Vagina (tissue), 2 donors: ENCODE data around the gene ADRM1.

ENCODE experiments used
- CTCF ChIP-seq, 3 experiments: fragments of 450-650 bp in 2 of 3; fragments of 200-600 bp in 1 of 3; sonication (generic) in 1 of 3; IDR thresholded peaks; one replicate each; pipeline ENCODE4 v1.5.1; 2017 to 2019; ENCODE audit warnings: antibody characterized with exemption in 3 of 3, mild to moderate bottlenecking in 2 of 3, moderate library complexity in 2 of 3
- POLR2AphosphoS5 ChIP-seq, 2 donors: sonication (generic); formaldehyde crosslinking; IDR thresholded peaks; one replicate each; pipeline ENCODE4 v1.9.0; 2017; ENCODE audit warnings: antibody characterized with exemption in 2 of 2, mild to moderate bottlenecking in 2 of 2, low read depth in 1 of 2; ENCODE audit not compliant: insufficient read depth in 1 of 2

DNA sequence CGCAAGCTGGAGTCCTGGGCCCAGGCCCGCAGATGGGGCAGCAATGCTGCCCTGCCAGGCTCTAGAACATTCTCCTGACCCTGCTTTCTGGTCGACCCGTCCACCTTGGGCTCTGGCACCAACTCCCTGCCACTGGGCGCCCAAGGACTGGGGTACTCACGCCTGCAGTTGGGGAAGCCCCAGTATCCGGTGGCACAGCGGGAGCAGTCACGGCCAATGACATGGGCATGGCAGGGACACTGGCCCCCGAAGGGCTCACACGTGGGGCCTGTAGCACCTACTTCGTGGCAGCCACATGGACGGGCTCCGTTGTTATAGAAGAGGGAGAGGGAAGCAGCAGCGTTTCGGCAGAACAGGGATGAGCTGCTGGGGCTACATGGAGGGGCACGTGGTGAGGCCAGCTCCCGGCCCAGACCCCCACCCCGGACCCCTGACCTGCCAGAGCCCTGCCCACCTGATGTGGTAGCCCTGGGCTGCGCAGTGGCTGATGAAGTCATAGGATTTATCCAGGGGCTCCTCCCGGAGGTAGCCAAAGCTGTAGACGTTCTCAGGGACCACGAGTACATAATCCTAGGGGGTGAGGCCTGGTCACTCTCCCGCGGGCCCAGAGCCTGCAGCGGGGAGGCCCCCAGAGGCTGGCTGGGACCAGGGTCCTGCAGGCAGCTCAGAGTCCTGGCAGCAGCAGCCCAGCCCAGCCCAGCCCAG is 26.0 kb downstream of the ADRM1 start:
- TF ChIP-seq CTCF (IDR thresholded peaks at IDR 0.05) (no peak), POLR2AphosphoS5 (IDR thresholded peaks at IDR 0.05; ENCODE audit: insufficient read depth in 1 of 2, low read depth in 1 of 2) (no peak)
